Activated CD8-positive, alpha-beta memory T cell treated with anti-CD3 and anti-CD28 coated beads for 4 hours (primary cell): ENCODE results near the gene GPLD1.

Source experiments
- DNase-seq, 2 donors: peaks; one replicate each; pipeline ENCODE4 v3.0.0-alpha.2; 2020; ENCODE audit warnings: low read depth in 2 of 2

The GPLD1 gene

DNA sequence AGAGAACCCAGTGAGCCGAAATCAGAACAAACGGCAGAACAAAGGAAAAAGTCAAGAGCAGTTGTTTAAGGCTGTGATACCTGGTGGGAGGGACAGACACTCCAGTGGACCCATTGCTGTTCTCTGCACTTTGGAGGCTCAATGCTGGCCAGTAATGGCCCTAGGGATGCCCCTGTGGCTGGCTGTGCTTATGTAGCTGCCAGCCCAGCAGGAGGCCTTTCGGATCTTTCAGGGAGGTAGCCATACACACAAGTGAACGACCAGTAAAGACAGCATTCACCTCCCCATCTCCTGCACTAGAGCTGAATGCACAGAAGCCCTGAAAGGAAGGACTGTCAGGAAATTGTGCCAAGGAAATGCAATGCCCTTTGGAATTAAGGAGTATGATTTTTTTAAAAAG lies 34.3 kb downstream of the GPLD1 start:
- no peak for DNase-seq

GRCh38 chr6:24454452-24454851 lies 34.9 kb downstream of the GPLD1 start:
- no peak for DNase-seq

DNA sequence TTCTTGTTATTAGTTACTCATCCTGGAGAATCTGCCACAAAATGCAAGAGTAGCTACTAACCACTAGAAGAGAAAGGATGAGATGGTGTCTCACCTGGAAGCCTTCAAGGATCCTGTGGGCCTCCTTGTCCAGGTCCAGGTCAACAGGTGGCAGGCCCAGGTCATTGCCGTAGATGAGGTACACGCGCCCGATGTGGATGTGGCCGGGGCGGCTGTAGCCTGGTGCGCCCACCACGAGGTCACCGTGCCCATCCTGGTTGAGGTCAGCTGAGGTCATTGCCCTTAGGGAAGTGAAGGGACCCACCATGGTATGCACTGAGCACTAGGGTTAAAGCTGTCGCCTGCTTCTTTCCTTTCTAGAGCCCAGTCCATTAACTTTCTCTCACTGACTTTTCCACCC lies 35.5 kb downstream of the GPLD1 start:
- no peak for DNase-seq

DNA sequence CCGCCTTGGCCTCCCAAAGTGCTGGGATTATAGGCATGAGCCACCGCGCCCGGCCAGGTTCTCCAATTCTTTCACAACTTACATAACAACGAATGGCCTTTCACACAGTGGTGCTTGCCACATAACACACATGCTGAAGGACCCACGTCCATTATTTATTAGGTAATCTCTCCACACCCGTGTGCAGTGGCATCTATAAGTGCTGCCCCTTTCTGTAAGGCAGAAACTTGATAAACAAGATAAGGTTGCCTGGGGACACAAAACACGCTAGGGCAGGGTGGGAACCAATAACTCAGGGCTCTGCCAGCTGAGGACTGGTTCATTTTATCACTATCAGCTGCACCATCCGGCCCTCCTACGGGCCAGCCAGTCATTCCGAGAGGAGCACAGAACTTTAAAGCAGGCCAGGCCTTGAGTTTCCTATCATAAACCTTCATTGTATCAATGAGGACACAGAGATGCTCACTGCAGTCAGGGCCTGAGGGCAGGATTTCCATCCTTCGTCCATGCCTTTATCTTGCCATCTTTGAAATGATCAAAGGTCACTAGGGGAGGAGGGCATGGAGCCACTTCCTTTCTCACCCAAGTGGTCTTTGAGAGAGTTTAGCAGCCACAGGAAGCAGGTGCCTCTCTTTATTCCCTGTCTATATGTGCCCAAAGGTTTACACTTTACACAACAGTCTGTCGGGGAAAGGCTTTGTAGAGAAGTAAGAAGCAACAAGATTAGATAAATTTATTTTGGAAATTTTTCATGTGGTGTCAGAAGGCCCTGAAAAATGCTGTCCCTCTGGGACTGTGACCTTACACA lies 37.6 kb downstream of the GPLD1 start:
- DNase-seq: no peak

GRCh38 chr6:24448828-24449525 lies 40.4 kb downstream of the GPLD1 start:
- DNase-seq: no peak

- DNase-seq: no peak
These were observed 41.0 kb downstream of the GPLD1 start for GRCh38 chr6:24448396-24448795.

DNA sequence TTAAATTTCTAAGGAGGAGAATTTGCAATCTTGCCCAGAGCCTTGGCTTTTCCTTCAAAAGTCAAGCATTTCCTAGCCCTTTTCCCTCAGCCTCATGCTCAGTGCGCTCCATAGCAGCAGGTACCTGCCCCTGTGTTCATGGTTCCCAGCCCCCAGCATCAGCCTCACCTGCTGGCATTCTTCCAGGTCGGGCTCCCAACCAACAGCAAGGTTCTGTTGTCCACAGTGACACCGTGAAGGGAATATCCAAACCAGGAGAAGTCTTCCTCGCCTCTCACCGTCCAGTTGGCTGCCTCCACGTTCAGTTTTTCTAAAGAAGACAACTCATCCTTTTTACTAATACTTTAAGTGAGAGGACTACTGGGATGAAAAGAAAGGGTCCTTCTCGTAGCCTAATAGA lies 42.7 kb downstream of the GPLD1 start:
- no peak for DNase-seq

- DNase-seq: no peak
These were observed 43.7 kb downstream of the GPLD1 start for GRCh38 chr6:24445704-24446103.

GRCh38 chr6:24444588-24444987 lies 44.8 kb downstream of the GPLD1 start:
- no peak for DNase-seq

- DNase-seq: no peak
These were observed 47.8 kb downstream of the GPLD1 start for GRCh38 chr6:24441599-24441904.

- DNase-seq: no peak
These were observed 48.3 kb downstream of the GPLD1 start for GRCh38 chr6:24440897-24441598.

GRCh38 chr6:24439858-24440539 lies 49.4 kb downstream of the GPLD1 start:
- DNase-seq: no peak

GRCh38 chr6:24436979-24437378 lies 52.4 kb downstream of the GPLD1 start:
- no peak for DNase-seq

GRCh38 chr6:24432611-24433010 lies 56.8 kb downstream of the GPLD1 start:
- no peak for DNase-seq

- DNase-seq: no peak
These were observed 58.3 kb downstream of the GPLD1 start for GRCh38 chr6:24431045-24431451.

- no peak for DNase-seq
These were observed 59.3 kb downstream of the GPLD1 start for GRCh38 chr6:24430086-24430485.

- no peak for DNase-seq
These were observed 60.2 kb downstream of the GPLD1 start for GRCh38 chr6:24429146-24429545.

GRCh38 chr6:24428615-24429014 lies 60.8 kb downstream of the GPLD1 start:
- no peak for DNase-seq

- no peak for DNase-seq
These were observed 62.5 kb downstream of the GPLD1 start for GRCh38 chr6:24426729-24427446.

- DNase-seq: no peak
These were observed 64.3 kb downstream of the GPLD1 start for GRCh38 chr6:24425091-24425490.

- DNase-seq: no peak
These were observed 69.9 kb downstream of the GPLD1 start for GRCh38 chr6:24419526-24419925.

DNA sequence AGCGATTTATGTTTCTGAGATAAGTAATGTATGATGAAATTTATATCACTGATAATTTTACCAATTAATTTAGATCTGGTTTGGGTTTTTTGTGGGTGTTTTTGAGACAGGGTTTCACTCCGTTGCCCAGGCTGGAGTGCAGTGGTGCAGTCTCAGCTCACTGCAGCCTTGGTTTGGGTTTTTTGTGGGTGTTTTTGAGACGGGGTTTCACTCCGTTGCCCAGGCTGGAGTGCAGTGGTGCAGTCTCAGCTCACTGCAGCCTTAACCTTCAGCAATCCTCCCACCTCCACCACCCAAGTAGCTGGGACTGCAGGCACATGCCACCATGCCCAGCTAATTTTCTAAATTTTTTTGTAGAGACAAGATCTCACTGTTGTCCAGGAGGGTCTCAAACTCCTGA lies 73.6 kb downstream of the GPLD1 start:
- DNase-seq: no peak
